ENCODE data around the gene PRKCG. TPM values are rescaled to one million over a fixed set of nuclear protein-coding genes. Genes with fewer than 3 reads are reported as not detected.
"Not testable (repeated sequence)": the region's sequence is repeated elsewhere in the genome, so short reads cannot be mapped to it uniquely, and the experiment has no call there.

The PRKCG gene
- total RNA-seq, 1 donor from 2014 or later: 0.06 TPM

- DNase-seq (ENCODE audit: extremely low read depth, low read depth, low spot score): no peak
These were observed 54.0 kb downstream of the PRKCG start for GRCh38 chr19:53936029-53936428.

- DNase-seq (ENCODE audit: extremely low read depth, low read depth, low spot score): no peak
These were observed 60.2 kb downstream of the PRKCG start for GRCh38 chr19:53942001-53942786.

GRCh38 chr19:53944416-53944815 lies 62.4 kb downstream of the PRKCG start:
- DNase-seq (ENCODE audit: extremely low read depth, low read depth, low spot score): no peak

- DNase-seq (ENCODE audit: extremely low read depth, low read depth, low spot score): no peak
These were observed 62.9 kb downstream of the PRKCG start for GRCh38 chr19:53944933-53945332.

GRCh38 chr19:53945441-53945840 lies 63.4 kb downstream of the PRKCG start:
- DNase-seq (ENCODE audit: extremely low read depth, low read depth, low spot score): no peak

- no peak for DNase-seq (ENCODE audit: extremely low read depth, low read depth, low spot score)
These were observed 64.0 kb downstream of the PRKCG start for GRCh38 chr19:53945998-53946397.

- DNase-seq (ENCODE audit: extremely low read depth, low read depth, low spot score): no peak
These were observed 65.6 kb downstream of the PRKCG start for GRCh38 chr19:53947624-53948023.

GRCh38 chr19:53948611-53949010 lies 66.6 kb downstream of the PRKCG start:
- not testable (repeated sequence) for DNase-seq (ENCODE audit: extremely low read depth, low read depth, low spot score)

- DNase-seq (ENCODE audit: extremely low read depth, low read depth, low spot score): no peak
These were observed 69.4 kb downstream of the PRKCG start for GRCh38 chr19:53951436-53951835.

- no peak for DNase-seq (ENCODE audit: extremely low read depth, low read depth, low spot score)
These were observed 70.0 kb downstream of the PRKCG start for GRCh38 chr19:53951947-53952346.

GRCh38 chr19:53953383-53953782 lies 71.4 kb downstream of the PRKCG start:
- no peak for DNase-seq (ENCODE audit: extremely low read depth, low read depth, low spot score)

Other genes starting within 250 kb of the PRKCG start
- gene NLRP12, start 57.9 kb upstream of the PRKCG start, total RNA-seq: 1.1 and 2.6 TPM in 2 replicates
- 134 and 174 TPM in 2 replicates for gene MYADM, start 14.3 kb upstream of the PRKCG start, total RNA-seq
- gene CACNG7, start 27.1 kb downstream of the PRKCG start, total RNA-seq: 1.9 and 2.2 TPM in 2 replicates
- gene CACNG8, start 80.7 kb downstream of the PRKCG start, total RNA-seq: 1.3 and 2.1 TPM in 2 replicates
- gene CACNG6, start 109.4 kb downstream of the PRKCG start, total RNA-seq: 2.2 and 3.0 TPM in 2 replicates
- not detected in 2 replicates for gene VSTM1, start 181.7 kb downstream of the PRKCG start, total RNA-seq
- gene TARM1, start 199.2 kb downstream of the PRKCG start, total RNA-seq: not detected in 2 replicates
- not detected in 2 replicates for gene OSCAR, start 218.6 kb downstream of the PRKCG start, total RNA-seq
- 11.7 and 26.2 TPM in 2 replicates for gene NDUFA3, start 220.7 kb downstream of the PRKCG start, total RNA-seq
- 58.5 and 63.2 TPM in 2 replicates for gene TFPT, start 233.5 kb downstream of the PRKCG start, total RNA-seq
- 57.8 and 66.7 TPM in 2 replicates for gene PRPF31, start 233.6 kb downstream of the PRKCG start, total RNA-seq

Measured in glomerular endothelial cell (primary cell).